Chondrocyte (in vitro differentiated cells): Measurements from ENCODE around the gene FAM20C. TPM values are rescaled to one million over a fixed set of nuclear protein-coding genes. Genes with fewer than 3 reads are reported as not detected.

Experiments
- DNase-seq: peaks from one replicate; pipeline ENCODE4 v3.0.0; 2021; ENCODE audit warnings: mixed read lengths, low spot score
- H3K27ac Mint-ChIP-seq: one replicate; pipeline ENCODE4 v1.8.0; 2021; ENCODE audit warnings: mild to moderate bottlenecking, moderate library complexity, mixed read lengths; ENCODE audit not compliant: unreplicated experiment
- H3K27me3 Mint-ChIP-seq: 2 replicates; pipeline ENCODE4 v1.8.0; 2021; ENCODE audit warnings: low read depth, mixed read lengths
- H3K36me3 Mint-ChIP-seq: 2 replicates; pipeline ENCODE4 v1.8.0; 2021; ENCODE audit warnings: low read depth, mixed read lengths
- H3K4me1 Mint-ChIP-seq: 2 replicates; pipeline ENCODE4 v1.8.0; 2021; ENCODE audit warnings: low read depth, mild to moderate bottlenecking, mixed read lengths
- H3K4me3 Mint-ChIP-seq: one replicate; pipeline ENCODE4 v1.8.0; 2021; ENCODE audit warnings: mild to moderate bottlenecking, moderate library complexity, mixed read lengths; ENCODE audit not compliant: unreplicated experiment
- H3K9me3 Mint-ChIP-seq: 2 replicates; pipeline ENCODE4 v1.8.0; 2021; ENCODE audit warnings: low read depth, mixed read lengths
- total RNA-seq: library from RNA; stranded (reverse); gene quantifications from 3 replicates; pipeline ENCODE4 v1.2.1, GENCODE V29; 2021
- TF ChIP-seq, protein P1 (sequence below): fragments of 200-600 bp; sonication (generic); IDR thresholded peaks from 2 replicates; pipeline ENCODE4 v1.5.0; 2021; ENCODE audit warnings: antibody characterized with exemption, mild to moderate bottlenecking, moderate library complexity

FAM20C gene
- total RNA-seq, 1 donor from 2014 or later = 34.4 TPM

DNA sequence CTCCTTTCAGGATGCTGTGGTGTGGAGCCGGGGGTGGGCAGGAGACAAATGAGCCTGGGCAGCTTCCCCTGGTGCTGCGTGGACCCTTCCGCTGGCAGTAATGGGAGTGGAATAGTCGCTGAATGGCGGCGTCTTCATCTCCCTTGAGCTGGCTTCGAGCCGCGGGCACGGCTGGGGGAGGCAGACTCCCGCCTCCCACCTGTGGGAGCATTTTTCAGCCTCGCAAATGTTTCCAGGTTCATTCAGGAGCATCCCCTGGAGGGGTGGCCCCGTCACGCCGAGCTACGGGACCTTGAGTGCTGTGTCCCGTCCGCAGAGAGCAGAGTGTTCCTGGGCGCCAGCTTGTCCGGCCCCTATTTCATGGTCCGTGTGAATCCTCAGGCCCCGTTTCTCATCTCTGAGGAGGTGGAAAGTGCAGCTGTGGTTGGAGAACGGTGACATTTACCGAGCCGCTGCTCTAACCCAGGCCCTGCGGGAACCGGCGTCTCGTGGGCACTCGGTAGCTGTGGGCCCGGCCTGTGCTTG is 18.1 kb downstream of the FAM20C start:
- Mint-ChIP-seq H3K4me1 (peaks cover 16% of the 10 kb centered on the region), H3K27ac (no peak overlapping the region), H3K9me3 (no peaks in the 10 kb centered on the region), H3K4me3 (no peak overlapping the region), H3K27me3 (no peaks in the 10 kb centered on the region), H3K36me3 (peaks cover 8% of the 10 kb centered on the region)
- TF ChIP-seq, protein P1, sequence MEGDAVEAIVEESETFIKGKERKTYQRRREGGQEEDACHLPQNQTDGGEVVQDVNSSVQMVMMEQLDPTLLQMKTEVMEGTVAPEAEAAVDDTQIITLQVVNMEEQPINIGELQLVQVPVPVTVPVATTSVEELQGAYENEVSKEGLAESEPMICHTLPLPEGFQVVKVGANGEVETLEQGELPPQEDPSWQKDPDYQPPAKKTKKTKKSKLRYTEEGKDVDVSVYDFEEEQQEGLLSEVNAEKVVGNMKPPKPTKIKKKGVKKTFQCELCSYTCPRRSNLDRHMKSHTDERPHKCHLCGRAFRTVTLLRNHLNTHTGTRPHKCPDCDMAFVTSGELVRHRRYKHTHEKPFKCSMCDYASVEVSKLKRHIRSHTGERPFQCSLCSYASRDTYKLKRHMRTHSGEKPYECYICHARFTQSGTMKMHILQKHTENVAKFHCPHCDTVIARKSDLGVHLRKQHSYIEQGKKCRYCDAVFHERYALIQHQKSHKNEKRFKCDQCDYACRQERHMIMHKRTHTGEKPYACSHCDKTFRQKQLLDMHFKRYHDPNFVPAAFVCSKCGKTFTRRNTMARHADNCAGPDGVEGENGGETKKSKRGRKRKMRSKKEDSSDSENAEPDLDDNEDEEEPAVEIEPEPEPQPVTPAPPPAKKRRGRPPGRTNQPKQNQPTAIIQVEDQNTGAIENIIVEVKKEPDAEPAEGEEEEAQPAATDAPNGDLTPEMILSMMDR = no peak
- DNase-seq = no peak

DNA sequence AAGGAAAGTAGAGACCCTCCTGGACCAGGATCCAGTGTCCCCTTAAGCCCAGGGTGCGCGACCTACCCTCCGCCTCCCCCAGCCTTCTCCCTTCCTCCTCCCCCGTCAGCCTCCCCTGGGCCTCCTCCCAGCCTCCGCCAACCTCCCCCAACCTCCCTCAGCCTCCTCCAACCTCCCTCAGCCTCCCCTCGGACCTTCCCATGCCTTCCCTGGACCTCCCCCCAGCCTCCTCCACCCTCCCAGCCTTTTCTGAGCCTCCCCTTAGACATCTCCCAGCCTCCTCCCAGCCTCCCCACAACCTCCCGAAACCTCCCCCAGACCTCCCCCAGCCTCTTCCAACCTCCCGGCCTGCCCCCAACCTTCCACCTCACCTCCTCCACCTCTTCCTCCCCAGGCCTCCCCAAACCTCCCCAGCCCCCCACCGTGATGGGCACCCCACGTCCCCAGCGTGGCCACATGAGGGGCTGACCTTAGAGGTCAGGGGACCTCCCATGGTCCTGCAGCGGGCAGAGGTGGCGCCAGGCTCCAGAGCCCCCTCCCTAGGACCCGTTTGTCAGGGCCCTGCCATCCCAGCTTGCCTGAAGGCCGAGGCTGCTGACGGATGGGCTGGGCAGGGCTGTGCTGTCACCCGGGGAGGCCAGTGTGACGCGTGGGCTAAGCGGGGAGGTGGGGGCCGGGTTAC is 18.8 kb downstream of the FAM20C start:
- TF ChIP-seq, protein P1 = no peak
- H3K36me3 Mint-ChIP-seq = peaks cover 3% of the 10 kb centered on the region
- no peak for DNase-seq
- no peak overlapping the region for H3K4me3 Mint-ChIP-seq
- H3K27me3 Mint-ChIP-seq = no peaks in the 10 kb centered on the region
- H3K4me1 Mint-ChIP-seq = peaks cover 16% of the 10 kb centered on the region
- no peaks in the 10 kb centered on the region for H3K9me3 Mint-ChIP-seq
- no peak overlapping the region for H3K27ac Mint-ChIP-seq

DNA sequence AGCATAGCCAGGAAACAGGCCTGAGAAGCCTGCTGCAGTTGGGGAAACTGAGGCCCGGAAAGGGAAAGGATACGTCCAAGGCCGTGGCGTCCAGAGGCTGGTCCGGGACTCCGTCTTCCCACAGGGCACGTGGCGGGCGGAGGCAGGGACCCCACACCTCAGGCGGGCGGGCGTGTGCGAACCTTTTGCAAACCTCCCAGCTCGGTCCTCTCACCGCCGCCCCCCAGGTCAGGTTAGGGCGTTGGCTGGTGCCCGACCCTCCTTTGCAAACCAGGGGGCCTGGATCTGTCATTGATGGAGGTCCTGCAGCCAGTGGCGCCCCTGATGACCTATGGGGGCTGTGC is 19.3 kb downstream of the FAM20C start:
- Mint-ChIP-seq H3K4me3 (no peak overlapping the region), H3K27ac (no peak overlapping the region), H3K36me3 (no peaks in the 10 kb centered on the region), H3K4me1 (peaks cover 20% of the 10 kb centered on the region), H3K9me3 (no peaks in the 10 kb centered on the region), H3K27me3 (no peaks in the 10 kb centered on the region)
- DNase-seq = no peak
- TF ChIP-seq, protein P1 = no peak

DNA sequence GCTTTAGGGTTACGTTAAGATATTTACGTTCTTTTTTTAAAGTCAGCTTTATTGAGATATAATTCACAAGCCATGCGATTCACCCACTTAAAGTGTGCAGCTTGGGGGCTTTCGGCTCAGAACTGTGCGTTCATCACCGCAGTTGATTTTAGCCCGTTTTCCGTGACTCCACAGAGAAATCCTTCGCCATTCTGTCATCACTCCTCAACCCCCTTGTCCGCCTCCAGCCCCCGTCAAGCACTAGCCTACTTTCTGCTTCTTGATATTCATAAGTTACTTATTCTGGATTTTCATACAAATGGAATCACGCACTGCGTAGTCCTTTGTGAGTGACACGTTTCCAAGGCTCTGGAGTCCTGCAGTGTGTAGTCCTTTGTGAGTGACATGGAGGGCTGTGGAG is 20.4 kb downstream of the FAM20C start:
- Mint-ChIP-seq H3K9me3 (no peaks in the 10 kb centered on the region), H3K27ac (no peak overlapping the region), H3K36me3 (no peaks in the 10 kb centered on the region), H3K4me3 (no peak overlapping the region), H3K27me3 (no peaks in the 10 kb centered on the region), H3K4me1 (peaks cover 21% of the 10 kb centered on the region)
- TF ChIP-seq, protein P1 = no peak
- no peak for DNase-seq

DNA sequence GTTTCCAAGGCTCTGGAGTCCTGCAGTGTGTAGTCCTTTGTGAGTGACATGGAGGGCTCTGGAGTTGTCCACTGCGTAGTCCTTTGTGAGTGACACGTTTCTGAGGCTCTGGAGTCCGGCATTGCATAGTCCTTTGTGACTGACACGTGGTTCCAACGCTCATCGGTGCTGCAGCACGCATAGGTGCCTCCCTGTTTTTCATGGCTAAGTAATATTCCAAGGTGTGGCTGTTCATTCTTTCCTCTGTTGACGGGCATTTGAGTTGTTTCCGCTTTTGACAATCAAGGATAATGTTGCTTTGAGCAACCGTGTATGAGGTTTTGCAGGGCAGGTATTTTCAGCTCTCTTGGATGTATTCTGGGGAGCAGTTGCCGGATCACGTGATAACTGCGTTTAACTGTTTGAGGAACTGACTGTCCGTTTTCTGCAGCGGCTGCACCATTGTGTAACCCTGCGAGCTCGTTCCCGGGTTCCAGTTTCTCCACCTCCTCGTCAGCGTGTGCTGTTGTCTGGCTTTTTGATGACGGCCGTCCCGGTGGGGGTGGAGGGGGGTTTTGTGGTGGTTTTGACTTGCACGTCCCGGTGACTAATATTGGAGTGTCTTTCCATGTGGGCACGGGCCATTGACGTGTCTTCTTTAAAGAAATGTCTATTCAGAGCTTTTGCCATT is 21.1 kb downstream of the FAM20C start:
- no peak overlapping the region for H3K27ac Mint-ChIP-seq
- H3K4me1 Mint-ChIP-seq = peaks cover 21% of the 10 kb centered on the region
- TF ChIP-seq, protein P1 = no peak
- no peak for DNase-seq
- H3K36me3 Mint-ChIP-seq = no peaks in the 10 kb centered on the region
- no peak overlapping the region for H3K4me3 Mint-ChIP-seq
- no peaks in the 10 kb centered on the region for H3K27me3 Mint-ChIP-seq
- no peaks in the 10 kb centered on the region for H3K9me3 Mint-ChIP-seq
